ENCODE data around the gene MCF2L2.
"Not testable (repeated sequence)": the region's sequence is repeated elsewhere in the genome, so short reads cannot be mapped to it uniquely, and the experiment has no call there.

MCF2L2 gene, protein sequence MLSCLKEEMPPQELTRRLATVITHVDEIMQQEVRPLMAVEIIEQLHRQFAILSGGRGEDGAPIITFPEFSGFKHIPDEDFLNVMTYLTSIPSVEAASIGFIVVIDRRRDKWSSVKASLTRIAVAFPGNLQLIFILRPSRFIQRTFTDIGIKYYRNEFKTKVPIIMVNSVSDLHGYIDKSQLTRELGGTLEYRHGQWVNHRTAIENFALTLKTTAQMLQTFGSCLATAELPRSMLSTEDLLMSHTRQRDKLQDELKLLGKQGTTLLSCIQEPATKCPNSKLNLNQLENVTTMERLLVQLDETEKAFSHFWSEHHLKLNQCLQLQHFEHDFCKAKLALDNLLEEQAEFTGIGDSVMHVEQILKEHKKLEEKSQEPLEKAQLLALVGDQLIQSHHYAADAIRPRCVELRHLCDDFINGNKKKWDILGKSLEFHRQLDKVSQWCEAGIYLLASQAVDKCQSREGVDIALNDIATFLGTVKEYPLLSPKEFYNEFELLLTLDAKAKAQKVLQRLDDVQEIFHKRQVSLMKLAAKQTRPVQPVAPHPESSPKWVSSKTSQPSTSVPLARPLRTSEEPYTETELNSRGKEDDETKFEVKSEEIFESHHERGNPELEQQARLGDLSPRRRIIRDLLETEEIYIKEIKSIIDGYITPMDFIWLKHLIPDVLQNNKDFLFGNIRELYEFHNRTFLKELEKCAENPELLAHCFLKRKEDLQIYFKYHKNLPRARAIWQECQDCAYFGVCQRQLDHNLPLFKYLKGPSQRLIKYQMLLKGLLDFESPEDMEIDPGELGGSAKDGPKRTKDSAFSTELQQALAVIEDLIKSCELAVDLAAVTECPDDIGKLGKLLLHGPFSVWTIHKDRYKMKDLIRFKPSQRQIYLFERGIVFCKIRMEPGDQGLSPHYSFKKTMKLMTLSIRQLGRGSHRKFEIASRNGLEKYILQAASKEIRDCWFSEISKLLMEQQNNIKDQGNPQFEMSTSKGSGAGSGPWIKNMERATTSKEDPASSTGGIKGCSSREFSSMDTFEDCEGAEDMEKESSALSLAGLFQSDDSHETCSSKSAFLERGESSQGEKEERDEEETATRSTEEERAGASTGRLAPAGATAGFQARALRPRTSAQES

DNA sequence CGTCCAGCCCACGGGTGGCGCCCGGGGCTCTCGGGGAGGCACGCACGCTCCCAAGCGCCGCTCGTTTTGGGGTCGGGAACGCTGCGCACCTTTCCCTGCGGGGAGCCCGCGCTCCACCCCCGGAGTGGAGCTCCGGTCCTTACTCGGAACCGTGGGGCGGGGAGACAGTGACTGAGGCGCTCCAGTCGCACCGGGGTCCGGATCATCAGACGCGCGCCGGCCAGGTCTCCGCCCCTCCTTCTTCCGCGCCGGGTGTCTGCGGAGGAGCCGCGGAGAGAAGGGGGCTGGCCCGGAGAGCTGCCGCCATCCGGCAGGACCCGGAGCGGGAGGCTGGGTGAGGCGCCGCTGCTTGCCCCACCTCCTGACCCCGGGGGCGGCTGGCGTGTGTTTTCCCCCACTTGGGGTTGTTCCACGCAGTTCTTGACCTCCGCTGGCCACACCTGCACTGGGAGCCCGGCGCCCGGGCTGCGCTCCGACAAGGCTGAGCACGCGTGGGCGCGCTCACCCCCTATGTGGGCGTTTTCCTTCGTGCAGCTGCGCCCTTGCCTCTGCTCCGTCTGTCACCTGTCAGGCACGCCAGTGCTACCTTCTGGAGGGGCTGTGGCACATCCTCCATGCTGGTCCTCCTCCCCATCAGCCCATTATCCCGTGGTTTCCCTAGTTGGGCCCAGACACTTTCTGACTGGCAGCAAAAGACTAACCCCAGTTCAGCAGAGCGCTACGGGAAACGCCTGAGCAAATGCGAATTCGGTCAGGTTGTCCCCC lies at the start of gene MCF2L2:
Gene MCF2L2, minus strand, starts transcription at position 173 of the 765 bp plus-strand sequence. CDS start 642 bp downstream, outside the sequence.
- peak; percentile 27 for DNase-seq (ENCODE audit: low read depth)

DNA sequence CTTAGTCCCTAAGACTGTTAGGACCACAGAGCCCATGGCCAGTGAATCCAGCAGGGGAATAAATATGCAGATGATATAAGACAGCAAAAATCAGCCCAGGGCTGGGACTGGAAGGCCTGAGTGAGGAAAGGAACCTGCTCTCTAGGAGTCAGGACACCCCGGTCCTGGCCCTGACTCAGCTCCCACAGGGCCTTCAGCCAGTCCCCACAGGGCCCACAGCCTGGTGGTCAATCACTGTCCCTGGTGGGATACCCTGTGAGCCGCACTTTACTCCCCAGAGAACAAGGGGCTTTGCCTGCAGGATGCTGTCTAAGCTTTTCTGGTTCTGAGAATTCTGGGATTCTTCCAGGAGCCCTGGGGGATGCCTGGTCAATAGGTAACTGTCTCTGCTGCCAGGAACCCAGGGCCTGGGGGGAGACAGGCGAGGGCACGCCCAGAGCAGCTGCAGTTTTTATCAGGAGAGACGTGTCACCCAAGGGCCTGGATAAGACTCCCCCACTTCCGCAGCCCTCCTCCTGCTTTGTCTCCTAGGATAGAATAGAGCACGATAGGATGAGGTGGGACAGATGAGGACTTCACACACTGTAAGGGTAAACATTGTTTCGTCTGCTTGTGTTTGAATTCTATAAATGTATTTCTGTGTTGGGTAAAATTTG lies 49.5 kb upstream of the MCF2L2 start:
- no peak for DNase-seq (ENCODE audit: low read depth)

DNA sequence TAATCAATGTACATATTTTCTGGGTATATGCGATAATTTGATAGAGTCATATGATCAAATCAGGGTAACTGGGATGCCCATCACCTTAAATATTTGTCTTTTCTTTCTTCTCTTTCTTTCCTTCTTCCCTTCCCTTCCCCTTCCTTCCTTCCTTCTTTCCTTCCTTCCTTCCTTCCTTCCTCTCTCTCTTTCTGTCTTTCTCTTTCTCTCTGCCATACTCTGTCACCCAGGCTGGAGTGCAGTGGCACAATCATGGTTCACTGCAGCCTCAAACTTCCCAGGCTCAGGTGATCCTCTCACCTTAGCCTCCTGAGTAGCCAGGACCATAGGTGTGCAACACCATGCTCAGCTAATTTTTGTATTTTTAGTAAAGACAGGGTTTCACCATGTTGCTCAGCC lies 47.3 kb upstream of the MCF2L2 start:
- not testable (repeated sequence) for DNase-seq (ENCODE audit: low read depth)

DNA sequence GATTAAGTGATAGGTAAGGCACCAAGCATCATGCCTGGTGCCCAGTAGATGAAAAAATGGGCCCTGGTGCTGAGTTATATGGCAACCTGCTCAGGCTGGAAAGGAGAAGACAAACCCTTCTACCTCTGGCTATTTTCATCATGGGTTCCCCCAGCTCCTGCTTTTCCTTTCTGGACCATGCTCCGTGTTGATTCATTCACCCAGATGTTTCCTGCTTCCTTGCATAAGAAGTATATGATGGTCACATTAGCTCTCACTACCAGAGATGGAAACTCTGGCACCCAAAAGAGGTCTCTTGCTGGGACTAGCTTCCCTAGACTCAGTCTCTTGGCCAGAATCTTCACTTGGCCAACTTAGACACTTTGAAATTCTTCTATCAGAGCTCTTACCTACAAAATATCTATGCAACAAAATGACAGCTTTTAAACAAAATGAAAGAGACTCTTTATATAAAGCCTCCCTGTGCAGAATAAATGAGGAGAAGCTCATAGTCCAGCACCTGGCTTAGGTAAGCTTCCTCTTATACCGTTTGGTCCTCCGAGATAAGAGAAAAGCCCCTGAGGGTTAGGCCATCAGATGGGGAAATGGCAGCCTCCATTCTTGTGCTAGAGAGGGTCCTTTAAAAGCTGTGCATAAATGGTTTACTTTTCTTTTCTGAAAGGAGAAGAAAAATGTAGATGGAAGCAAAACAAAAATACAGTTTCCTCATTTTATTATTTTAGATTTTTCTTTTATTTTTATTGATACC lies 46.8 kb upstream of the MCF2L2 start:
- DNase-seq (ENCODE audit: low read depth) = no peak

DNA sequence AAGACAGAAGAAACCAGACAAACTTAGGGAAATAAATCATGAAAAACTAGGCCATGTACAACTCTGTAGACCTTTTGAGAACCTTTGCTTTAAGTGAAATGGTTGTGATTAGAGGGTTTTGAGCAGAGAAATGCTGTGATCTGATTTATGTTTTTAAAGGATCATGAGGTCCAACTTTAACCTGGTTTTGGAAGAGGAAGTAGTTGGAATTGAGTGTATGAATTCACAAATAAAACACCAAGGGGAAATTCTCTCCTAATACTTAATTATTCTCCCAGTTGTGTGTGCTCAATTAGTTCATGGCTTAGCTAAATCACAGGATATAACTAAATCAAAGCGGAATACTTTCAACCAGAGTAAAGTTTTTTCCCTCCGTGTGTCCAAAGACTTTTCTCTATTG lies 45.5 kb upstream of the MCF2L2 start:
- no peak for DNase-seq (ENCODE audit: low read depth)

DNA sequence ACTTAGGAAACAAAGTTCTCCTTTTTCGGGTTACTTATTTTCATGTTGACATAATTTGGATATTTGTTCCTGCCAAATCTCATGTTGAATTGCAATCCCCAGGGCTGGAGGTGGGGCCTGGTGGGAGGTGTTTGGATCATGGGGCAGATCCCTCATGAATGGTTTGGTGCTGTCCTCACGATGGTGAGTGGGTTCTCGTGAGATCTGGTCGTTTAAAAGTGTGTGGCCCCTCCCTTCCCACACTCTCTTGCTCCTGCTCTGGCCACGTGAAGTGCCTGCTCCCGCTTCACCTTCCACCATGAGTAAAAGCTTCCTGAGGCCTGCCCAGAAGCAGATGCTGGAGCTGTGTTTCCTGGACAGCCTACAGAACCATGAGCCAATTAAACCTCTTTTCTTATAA lies 43.7 kb upstream of the MCF2L2 start:
- DNase-seq (ENCODE audit: low read depth) = no peak

DNA sequence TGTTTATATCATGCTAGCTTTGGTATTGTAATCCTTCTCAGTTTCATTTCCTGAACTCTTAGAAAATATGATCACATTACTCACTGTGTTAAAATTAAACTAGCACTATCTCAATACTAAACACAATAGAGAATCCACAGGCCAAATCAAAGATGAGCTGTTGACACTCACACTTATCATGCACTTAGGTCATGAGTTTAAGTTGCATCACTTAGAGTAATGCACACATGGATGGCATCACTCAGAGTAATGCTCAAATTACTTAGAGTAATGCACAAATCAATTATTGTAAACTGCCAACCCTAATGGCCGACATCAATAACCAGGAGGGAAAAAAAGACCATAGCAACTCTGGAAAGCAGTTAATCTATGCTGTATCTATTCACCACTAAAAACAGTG lies 40.0 kb upstream of the MCF2L2 start:
- no peak for DNase-seq (ENCODE audit: low read depth)

DNA sequence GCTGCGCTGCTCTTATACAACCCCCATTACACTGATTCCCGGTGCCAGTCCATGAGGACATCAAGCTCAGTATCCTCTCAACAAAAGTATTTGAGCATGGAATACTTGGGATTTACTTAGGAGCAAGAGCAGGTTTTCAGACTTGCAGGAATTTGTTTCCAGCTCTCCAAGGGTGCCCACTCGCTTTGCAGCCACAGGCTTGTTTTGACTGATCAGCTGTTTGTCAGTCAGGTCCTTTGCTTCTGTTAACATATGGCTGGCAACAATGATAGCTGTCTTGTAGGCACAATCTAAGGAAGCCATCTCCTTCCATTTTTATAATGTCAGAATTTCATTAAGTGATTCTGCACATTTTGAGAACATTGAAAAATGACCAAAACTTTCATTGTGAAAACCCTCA lies 38.2 kb upstream of the MCF2L2 start:
- no peak for DNase-seq (ENCODE audit: low read depth)

DNA sequence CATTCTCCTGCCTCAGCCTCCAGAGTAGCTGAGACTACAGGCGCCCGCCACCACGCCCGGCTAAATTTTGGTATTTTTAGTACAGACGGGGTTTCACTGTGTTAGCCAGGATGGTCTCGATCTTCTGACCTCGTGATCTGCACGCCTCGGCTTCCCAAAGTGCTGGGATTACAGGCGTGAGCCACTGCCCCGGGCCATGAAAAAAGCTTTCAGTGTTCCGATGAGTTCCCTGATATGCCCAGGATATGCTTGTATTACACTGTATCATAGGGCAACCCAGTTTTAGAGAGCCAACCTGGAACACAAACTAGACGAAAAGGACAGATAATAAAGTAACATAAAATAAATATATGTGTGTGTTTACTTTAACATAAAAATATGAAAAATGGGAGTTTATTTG lies 37.3 kb upstream of the MCF2L2 start:
- DNase-seq (ENCODE audit: low read depth) = not testable (repeated sequence)

DNA sequence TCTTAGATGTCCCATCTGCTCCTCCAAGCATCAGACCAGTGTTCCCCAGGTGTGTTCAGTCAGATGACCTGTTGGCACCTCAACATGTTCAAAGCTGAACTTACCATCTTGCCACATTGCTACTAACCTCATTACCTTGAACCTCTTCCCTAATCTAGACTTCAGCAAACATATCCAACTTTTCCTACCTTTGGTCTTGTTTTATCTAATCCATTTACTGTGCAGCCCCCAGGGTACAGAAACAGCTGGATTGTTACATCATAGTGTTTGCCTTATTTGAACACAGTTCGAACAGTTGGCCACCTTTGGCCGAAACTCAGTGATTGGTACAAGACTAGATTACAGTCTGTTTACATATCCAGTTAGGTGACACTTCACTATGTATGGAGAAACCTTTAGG lies 36.1 kb upstream of the MCF2L2 start:
- no peak for DNase-seq (ENCODE audit: low read depth)

DNA sequence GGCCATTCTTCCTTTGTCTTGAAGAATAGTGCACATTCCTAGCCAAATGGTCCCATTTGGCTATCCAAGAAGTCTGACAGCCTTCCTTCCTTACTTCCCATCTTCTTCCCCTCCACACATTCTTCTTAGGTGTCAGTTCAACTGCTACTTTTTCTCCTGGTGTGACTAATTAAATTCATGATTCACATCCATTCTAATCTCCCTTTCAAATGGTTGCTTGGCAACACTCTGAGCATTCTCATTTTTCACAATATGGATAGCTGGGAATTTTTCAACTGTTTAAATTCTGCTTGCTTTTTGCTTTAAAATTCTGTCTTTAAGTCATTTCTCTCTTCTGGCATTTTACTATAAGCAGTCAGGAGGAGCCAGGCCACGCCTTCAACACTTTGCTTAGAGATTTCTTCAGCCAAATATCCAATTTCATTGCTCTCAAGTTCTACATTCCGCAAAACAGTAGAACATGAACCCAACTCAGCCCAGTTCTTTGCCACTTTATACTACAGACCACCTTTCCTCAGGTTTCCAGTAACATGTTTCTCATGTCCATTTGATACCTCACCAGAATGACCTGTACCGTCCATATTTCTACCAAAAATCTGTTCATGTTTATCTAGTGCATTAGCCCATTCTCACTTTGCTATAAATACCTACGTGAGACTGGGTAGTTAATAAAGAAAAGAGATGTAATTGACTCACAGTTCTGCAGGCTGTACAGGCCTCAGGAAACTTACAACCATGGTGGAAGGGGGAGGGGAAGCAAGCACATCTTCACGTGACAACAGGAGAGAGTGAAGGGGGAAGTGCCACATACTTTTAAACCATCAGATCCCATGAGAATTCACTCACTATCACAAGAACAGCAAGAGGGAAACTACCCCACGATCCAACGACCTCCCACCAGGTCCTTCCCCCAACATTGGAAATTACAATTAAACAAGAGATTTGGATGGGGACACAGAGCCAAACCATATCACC lies 31.9 kb upstream of the MCF2L2 start:
- DNase-seq (ENCODE audit: low read depth) = no peak

DNA sequence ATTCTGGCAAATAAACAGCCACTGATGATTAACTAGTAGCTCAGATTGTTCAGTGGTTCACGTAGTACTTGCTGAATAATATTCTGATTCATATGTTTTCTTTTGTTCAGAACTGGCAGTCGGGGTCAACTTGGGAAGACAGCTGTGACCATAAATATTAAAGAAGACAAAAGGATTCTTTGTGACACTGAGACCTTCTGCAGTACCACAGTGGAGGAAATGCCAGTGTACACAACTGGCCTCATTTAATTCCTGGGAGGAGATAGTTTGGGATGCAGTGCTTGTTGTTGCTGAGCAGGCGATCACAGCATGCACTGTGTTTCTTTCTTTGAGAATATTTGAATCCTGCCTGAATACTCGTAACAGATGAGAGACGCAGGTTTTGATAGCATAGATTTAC lies 26.7 kb upstream of the MCF2L2 start:
- DNase-seq (ENCODE audit: low read depth) = no peak

DNA sequence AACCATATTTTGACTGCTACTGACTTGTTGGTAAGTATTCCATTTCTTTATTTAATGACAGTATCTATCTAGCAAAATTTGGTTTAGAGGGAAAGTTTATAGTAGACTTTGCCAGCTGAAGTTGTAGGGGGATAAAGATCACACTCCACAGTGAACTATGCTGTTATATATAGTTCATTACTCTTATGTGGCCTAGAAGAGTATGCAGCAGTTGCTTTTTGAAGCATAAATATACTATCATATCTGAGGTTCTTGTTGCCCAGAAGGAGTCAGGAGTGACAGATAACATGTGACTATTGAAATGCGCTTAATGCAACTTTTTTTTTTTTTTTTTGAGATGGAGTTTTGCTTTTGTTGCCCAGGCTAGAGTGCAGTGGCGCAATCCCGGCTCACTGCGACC lies 25.6 kb upstream of the MCF2L2 start:
- DNase-seq (ENCODE audit: low read depth) = no peak

DNA sequence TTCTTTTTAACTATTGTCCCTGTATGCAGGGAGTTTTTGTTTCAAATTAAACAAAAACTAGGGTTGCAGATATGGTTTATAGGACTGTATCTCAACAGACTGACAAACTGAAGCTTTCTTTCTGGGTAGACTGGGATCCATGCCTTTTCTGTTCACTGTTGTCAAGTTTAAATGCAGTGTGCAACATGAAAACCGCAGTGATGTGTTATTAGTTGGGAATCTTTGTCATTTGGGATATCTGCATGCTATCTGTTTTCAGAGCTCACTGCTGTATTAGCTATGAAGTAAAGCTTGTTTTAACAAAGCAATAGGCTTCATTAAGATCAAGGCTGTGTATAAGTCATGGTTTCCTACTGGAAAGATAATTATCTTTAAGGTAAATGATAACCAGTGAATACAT lies 21.4 kb upstream of the MCF2L2 start:
- DNase-seq (ENCODE audit: low read depth) = no peak

DNA sequence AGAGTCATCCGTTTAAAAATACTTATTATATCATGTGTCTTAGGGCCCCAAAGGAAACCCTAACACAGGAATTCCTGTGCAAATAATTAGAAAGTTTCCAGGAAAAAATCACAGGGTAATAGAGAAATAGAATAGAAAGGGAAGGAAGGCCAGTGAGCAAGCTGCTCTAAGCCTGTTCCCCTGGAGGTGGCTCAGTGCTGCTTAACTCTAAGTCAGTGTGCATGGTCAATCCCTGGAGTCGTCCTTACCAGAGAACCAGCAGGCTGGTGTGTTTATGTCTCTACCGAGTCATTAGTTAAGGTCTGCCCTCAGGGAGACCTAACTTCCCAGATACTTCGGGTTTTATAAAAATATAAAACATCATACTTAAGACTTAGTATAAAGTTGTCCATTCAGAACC lies 21.0 kb upstream of the MCF2L2 start:
- DNase-seq (ENCODE audit: low read depth) = no peak

DNA sequence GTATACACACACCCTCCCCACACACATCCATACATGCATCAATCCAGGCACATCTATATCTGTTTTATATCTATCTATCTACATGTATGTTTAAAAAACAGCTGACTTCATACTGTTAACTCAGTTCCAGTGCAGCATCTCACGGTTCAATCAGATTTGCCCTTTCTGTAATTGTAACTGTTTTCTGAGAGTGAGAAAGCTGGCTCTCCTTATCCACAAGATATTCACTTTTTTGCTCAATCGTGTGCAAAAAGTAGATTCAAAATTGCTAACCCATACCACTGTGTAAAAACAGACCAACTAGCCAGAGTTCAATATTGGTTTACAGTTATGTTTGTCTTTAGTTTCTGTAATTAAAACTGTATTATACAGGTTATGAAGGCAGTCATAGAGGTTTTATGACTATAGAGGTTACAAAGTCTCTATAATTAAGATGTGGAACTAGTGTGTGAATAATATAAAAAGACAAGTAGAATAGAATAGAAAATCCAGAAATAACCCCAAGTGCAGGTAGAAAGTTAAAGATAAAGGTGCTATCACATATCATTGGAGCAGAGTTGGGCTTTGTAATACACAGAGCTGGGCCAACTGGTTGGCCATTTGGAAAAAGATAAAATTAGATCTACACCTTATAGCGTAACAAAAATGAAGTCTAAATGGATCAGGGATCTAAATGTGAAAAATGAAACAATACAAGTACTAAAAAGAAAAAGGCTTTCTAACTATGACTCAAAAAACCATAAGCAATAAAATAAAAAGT lies 20.1 kb upstream of the MCF2L2 start:
- DNase-seq (ENCODE audit: low read depth) = no peak

DNA sequence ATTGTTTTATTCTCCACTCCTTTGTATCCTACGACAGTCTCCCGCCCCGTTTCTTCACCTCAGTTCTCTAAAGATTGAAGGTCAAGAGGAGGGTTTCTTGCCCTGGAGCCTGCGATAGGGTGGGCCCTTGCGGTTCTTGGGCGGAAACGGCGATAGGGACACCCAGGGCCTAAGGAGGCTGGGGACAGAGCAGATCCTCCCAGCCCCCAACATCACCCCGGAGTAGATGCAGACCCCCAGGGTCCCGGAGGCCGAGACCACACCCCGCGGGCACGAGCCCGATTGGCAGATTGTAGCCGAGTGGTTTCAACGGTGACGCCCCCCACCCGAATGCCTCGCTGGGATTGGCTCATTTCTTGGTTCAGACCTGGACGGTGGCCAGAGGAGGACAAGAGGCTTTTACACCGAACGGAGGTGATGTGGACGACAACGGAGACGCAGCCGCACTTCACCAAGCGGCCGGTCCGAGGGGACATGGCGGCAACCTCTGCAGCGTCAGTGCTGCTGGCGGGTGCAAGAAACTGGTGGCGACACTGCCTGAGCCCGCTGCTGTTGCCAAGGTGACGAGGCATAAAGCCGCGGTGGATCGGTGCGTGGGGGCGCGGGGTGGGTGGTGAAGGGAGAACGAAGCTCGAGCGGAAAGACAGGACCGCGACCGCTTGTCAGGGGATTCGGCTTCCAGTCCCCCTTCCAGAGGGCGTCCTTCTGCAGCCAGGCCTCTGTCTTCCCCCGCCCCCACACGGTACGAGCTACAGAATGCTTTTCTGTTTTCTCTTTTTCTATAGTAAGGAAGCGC lies 19.0 kb upstream of the MCF2L2 start:
- DNase-seq (ENCODE audit: low read depth) = peak; percentile 32

DNA sequence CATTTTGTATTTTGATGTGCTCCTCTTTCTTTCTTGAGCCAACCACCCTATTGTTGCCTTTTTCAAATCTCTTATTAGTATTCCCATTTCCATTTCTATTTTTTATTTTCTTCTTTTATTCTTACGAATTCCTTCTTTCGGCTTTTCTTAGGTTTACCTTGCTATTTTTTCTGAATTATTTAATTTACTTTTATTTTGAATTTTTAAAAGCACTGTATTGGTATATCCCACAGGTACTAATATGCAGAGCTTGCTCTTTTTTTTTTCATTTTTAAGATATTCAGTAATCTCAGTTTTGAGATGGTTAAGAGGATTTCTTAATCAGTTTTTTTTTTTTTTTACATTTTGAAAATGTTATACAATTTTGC lies 18.4 kb upstream of the MCF2L2 start:
- DNase-seq (ENCODE audit: low read depth) = no peak
